Left renal pelvis (tissue), 4 donors: ENCODE measurements around the gene ALG3. TPM values are rescaled to one million over a fixed set of nuclear protein-coding genes. Genes with fewer than 3 reads are reported as not detected.
A peak's percentile ranks its signal among the peaks of the same experiment; 100 is the strongest.
"Not testable (repeated sequence)": the region's sequence is repeated elsewhere in the genome, so short reads cannot be mapped to it uniquely, and the experiment has no call there.

ENCODE experiments used
- DNase-seq, 4 donors: peaks; one replicate each; pipeline ENCODE4 v3.0.0-alpha.2; 2013; ENCODE audit warnings: low read depth in 4 of 4, low spot score in 3 of 4
- polyA plus RNA-seq, 4 donors: library from polyadenylated mRNA; unstranded; fragments of 120-200 nt; gene quantifications; one replicate each; pipeline ENCODE4 v1.2.1, GENCODE V29; 2013; ENCODE audit not compliant: insufficient read length in 4 of 4

ALG3 gene
- polyA plus RNA-seq = 10 to 100 TPM; 23.6 to 39.8 (median 32.5) TPM

DNA sequence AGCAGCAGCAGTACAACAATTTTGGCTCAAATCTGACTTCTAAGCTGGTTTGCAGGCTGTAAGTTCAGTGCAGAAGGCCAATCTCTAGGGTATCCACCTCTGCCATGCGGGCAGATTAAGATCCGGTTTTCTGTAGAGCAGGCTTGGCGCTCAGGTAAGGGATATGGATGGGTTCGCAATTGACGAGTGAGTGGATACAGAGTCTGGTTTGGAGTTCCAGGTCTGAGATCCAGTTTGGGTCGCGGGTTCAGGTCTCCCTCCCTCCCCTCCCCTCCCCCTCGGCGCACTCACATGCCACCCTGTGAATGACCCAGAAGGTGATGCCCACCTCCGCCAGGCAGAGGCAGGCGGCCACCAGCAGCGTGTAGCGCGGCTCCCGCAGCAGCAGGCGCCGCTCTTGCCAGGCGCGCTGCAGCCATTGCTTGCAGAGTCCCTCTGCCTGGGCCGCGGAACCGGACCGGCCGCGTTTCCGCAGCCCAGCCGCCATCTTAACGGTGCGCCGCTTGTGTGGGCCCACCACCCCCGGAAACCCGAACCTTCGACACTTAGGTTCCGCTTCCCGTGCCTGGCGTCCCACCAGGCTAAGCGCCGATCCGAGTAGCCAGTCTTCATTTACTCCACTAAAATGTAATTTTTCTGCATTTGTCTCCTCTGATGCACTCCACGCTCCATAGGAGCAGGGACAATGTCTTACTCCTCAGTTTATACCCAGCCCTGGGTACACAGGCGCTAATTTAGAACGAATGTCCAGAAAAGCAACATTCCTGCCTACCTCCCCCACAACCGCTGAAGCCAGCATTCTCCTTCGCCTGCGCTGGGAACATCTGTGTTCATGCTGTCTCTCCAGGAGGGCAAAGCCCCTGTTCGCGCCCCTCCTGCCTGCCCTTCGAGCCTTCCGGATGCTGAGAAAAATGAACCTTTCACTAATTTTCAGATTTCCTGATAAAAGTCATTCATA, at the start of gene ALG3:
ALG3 (minus strand) TSS at position 509 of the 958 bp plus-strand sequence; CDS start at position 487, 22 bp downstream.
- DNase-seq = peak in 2 of 4 donors; percentile 77 to 79

DNA sequence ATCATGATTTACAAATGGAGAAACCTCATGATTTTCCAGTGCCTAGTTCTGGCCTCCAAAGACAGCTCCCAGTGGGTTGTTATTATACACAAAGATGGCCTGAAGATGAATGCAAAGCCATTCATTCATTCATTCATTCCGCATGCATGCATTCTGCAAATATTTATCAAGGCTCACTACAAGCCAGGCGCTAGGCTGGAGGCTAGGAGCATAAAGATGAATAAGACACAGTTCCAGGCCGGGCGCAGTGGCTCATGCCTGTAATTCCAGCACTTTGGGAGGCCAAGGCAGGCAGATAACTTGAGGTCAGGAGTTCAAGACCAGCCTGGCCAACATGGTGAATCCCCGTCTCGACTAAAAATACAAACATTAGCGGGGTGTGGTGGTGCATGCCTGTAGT, 47.9 kb upstream of the ALG3 start:
- no peak for DNase-seq

DNA sequence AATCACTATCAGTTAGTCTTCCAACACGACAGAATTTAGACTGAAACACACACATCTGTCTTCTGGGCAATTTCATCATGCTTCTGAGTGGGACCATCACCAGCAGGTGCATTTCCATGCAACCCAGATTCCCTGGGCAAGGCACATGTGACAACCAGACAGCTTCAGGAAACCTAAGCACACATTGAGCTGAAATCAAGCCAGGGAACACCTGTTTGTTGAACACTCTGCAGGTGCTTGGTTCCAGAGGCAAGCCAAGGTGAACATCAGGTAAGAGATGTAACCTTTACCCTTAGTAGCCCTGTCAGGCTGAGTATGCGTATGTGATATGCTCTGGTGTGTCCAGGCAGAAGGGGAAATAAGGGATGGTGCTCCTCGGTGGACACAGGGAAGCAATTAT, 47.0 kb upstream of the ALG3 start:
- DNase-seq = no peak

DNA sequence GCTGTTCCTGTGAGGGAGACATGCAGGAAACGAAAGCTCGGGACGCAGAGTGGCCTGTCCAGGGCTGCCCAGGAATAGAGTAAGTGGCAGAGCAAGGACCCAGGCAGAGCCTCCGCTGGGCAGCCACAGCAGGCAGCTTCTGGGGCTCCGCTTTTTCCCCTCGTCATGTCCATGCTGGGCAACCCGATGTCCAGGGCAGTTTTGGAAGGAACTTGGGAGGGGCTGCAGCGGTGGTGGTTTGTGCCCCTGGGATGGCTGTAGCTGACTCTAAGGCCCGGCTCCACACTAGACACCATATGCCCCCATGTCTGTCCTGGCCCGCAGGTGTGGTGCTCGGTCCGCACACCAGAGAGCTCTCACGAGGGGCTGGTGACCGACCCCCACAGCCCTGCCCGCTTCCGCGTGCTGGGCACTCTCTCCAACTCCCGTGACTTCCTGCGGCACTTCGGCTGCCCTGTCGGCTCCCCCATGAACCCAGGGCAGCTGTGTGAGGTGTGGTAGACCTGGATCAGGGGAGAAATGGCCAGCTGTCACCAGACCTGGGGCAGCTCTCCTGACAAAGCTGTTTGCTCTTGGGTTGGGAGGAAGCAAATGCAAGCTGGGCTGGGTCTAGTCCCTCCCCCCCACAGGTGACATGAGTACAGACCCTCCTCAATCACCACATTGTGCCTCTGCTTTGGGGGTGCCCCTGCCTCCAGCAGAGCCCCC, 43.1 kb upstream of the ALG3 start:
- DNase-seq = no peak

DNA sequence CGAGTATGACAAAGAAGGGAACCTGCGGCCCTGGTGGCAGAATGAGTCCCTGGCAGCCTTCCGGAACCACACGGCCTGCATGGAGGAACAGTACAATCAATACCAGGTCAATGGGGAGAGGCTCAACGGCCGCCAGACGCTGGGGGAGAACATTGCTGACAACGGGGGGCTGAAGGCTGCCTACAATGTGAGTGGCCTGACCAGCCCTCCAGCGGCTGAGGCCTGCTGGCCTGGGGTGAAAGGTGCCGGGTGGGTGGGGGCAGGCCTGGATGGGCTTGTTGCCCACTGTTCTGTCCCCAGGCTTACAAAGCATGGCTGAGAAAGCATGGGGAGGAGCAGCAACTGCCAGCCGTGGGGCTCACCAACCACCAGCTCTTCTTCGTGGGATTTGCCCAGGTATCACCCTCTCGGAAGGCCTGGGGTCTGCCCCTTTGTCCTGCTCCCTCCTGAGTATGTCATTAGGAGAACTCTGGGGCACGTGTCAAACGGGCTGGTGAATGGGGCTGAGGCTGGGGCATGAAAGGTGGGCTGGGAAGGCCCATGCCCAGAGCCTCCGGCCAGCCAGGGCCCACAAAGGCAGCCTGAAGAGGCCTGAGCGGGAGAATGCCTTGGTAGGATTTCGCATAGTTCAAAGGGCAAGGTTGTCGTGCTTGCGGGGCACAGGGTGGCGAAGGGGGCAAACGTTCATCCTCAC, 42.4 kb upstream of the ALG3 start:
- no peak for DNase-seq

DNA sequence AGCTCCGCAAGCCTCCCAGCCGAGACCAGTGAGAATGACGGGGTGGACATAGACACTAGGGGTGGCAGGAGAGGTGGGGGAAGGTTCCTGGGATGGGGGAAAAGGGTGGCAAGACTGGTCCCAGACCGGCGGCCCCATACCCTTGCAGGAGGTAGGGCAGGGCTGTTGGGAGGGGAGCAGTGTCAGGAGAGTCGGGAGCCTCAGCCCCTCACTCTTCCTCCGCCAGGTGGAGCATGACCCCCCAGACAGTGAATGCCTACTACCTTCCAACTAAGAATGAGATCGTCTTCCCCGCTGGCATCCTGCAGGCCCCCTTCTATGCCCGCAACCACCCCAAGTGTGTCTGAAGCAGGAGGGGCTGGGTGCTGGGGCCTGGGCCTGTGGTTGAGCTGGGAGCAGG, 41.6 kb upstream of the ALG3 start:
- no peak for DNase-seq

DNA sequence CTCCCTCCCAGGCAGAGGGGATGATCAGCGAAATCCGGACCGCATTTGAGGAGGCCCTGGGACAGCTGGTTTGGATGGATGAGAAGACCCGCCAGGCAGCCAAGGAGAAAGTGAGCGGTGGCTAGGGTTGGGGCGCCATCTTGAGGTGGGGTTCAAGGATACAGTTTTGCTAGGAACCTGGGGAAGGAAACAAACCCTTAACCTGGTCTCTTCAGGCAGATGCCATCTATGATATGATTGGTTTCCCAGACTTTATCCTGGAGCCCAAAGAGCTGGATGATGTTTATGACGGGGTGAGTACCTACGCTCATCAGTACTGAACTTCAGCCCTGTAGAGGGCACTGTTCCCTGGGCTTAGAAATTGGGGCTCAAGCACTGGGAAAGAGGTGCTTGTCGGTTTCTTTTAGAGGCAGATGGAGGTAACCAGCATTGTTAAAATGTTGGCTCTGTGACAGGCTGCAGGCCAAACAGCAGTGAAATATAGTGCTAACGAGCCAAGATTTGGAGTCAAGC, 40.7 kb upstream of the ALG3 start:
- DNase-seq = no peak

DNA sequence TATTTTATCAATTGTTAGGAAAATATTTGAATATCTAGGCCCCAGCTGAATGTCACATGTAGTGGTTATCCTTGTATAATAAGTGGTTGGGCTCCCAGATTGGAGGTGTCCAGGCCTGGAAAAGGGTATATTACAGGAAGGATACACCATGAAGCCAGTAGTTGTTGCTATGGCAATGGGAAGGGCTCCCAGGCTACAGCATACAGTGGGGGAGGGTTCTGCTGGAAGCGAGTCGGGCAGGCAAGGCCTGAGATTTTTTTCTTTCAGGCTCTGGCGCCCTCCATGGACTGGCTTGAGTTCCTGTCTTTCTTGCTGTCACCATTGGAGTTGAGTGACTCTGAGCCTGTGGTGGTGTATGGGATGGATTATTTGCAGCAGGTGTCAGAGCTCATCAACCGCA, 35.9 kb upstream of the ALG3 start:
- DNase-seq = peak in 1 of 4 donors; percentile 31

DNA sequence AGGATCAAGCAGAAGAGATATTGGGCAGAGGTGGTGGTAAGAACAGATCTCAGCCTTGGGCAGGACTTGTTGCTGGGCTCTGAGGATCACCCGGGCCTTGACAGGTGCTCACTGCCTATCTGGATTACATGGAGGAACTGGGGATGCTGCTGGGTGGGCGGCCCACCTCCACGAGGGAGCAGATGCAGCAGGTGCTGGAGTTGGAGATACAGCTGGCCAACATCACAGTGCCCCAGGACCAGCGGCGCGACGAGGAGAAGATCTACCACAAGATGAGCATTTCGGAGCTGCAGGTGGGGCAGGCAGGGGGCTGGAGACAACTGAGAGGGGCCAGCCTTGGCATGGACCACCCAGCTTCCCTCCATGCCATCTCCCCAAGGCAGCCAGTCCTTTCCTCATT, 34.9 kb upstream of the ALG3 start:
- DNase-seq = no peak

DNA sequence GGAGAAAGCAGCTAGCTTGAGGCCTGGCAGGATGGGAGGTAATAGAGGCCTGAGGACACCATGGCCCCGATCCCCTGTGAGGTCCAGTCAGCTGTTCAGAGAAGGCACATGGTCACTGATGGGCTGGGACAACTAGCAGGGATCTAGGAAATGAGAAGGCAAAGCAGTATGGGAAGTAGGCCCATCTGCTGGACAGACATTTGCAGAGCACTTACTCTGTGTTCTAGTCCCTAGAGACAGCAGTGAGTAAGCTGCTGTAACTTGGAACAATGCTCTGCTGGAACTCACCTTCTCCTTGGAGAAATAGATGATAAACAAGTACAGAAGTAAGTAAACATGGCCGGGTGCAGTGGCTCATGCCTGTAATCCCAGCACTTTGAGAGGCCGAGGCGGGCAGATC, 34.2 kb upstream of the ALG3 start:
- DNase-seq = no peak

DNA sequence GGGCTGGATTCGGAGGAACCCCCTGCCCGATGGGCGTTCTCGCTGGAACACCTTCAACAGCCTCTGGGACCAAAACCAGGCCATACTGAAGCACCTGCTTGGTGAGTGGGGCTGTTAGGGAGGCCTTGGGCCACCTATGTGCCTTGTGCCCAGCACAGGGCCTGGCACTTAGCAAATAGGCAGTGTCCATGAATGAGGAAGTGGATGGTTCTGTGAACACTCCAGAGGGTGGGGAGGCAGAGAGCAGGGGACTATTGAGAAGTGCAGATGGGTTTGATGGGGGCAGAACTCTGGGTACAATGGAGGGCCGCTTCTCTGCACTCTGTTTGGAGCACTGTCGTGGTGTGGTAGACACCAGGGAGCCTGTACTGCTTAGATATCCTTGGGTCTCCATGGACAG, 28.6 kb upstream of the ALG3 start:
- no peak for DNase-seq

DNA sequence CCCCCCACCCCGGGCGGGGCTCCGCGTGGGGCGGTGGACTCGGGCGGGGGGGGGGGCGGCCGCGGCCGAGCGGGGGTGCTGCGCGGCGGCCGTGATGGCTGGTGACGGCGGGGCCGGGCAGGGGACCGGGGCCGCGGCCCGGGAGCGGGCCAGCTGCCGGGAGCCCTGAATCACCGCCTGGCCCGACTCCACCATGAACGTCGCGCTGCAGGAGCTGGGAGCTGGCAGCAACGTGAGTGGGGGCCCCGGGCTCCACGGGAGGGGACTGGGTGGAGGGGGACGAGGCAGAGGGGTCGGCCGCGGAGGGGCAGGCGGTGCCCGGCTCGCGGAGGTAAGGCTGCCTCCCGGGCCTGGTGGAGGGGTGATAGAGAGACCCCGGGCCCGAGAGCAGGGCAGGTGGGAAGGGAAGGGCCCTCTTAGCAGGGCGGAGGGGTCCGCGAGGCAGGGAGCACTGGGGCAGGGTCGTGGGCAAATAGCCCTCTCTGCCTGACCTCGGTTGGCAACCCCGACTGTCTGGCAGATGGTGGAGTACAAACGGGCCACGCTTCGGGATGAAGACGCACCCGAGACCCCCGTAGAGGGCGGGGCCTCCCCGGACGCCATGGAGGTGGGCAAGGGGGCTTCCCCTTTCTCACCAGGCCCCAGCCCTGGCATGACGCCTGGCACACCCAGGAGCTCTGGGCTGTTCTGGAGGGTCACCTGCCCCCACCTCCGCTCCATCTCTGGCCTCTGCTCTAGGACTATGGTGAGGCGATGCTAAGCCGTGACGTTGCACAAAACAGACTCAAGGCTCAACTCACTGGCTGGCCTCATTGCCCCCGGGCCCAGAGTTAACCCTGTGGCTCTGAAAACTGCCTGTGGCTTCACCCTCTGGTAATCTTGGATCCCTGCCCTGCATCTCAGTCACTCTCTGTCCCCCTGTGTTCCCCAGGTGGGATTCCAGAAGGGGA, 27.5 kb upstream of the ALG3 start, which contains the start of gene ECE2:
ECE2 (plus strand) TSS at position 62 of the 950 bp plus-strand sequence; CDS start at position 194, 132 bp downstream.
- DNase-seq = no peak

DNA sequence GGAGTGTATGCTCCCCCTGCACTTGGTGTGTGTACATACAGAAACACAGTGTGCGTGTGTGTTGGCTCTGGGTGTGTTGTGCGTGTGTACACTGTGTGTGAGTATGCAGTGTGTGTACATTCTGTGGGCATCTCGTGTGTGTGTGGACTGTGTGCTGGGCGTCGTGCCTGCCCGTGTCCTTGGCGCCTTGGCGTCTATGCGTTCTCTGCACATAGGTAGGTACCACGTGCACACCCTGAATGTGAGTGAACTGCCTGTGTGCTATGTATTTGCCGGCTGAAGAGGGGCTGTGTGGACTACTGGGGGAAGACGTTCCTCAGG, 26.6 kb upstream of the ALG3 start:
- DNase-seq = no peak

DNA sequence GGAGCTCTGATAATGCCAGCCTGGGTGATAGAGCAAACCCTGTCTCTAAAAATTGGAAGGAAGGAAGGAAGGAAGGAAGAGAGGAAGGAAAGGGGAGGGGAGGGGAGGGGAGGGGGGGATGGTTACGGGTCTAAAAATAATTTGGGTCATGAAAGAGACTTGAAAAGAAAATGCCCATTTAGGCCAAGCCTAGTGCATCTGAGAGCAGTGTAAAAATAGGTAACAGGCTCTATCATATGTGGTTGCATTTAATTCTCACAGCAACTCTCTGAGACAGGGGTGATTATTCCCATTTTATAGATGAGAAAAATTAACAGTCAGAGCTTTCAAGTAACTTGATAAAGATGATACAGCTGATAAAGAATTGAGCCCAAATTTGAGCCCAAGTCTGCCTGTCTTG, 23.5 kb upstream of the ALG3 start:
- no peak for DNase-seq

DNA sequence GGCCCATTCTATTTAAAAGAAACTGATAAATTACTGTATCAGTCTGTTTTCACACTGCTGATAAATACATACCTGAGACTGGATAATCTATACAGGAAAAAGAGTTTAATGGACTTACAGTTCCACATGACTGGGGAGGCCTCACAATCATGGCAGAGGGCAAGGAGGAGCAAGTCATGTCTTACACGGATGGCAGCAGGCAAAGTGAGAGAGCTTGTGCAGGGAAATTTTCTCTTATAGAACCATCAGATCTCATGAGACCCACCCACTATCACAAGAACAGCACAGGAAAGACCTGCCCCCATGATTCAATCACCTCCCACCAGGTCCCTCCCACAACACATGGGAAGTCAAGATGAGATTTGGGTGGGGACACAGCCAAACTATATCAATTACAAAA, 18.5 kb upstream of the ALG3 start:
- DNase-seq = not testable (repeated sequence)

DNA sequence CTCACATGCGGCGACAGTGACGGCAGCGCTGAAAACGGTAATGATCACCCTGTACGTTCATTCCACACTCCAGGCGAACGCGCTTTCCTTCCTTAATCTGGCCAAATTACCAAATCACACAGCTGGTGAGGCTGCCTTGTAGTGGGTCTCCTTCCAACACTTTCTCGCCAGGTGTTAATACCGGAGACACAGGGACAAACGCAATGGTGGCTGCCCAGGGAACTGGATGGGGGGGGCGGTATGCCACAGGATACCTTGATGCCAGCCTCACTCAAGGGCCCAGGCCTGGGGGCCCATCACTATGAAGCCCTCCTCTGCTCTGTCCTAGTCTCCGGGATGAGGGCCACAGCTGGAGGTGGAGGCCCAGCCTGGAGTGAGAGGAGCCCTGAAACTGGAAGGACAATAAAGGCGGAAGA, 14.0 kb upstream of the ALG3 start:
- DNase-seq = no peak

DNA sequence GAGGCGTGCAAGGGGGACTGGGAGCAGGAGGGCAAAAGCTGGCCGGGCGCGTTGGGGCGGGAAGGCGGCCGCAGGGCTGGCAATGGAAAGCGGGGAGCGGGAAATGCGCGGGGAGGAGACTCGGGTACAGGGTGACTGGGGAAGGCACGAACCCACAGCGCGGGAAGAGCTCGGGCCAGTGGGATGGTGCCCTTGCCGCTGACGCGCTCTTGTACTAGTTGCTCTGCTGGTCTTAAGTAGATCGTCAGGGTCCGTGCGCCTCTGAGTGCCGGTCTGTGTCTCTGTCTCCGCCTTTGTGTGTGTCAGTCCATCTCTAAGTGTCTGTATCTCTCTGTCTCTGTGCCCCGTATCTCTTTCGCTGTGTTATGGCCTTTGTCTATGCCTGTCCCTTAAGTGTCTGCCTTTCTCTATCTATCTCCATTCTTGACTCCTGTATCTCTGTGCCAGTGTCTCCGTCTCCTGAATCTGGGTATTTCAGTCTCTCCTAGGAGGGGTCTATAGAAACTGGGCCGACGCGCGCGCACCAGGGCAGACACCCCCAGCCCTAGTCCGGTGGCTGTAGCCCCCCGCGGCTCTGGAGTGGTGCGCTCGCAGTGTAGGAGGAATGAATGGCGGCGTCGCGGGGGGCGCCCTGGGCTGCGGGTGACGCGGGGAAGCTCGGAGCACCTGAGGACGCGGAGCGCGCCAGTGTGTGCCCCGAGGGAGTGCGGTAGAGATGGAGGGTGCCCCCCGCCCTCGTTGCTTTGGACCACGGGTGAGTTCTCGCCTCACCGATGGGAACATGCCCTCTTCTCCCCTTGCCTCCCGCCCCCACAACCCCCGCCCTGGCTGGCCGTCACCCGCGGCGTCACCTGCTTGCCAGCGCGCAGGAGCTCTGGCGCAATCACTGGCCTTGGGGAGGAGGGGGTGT, 13.3 kb upstream of the ALG3 start:
- DNase-seq = no peak

DNA sequence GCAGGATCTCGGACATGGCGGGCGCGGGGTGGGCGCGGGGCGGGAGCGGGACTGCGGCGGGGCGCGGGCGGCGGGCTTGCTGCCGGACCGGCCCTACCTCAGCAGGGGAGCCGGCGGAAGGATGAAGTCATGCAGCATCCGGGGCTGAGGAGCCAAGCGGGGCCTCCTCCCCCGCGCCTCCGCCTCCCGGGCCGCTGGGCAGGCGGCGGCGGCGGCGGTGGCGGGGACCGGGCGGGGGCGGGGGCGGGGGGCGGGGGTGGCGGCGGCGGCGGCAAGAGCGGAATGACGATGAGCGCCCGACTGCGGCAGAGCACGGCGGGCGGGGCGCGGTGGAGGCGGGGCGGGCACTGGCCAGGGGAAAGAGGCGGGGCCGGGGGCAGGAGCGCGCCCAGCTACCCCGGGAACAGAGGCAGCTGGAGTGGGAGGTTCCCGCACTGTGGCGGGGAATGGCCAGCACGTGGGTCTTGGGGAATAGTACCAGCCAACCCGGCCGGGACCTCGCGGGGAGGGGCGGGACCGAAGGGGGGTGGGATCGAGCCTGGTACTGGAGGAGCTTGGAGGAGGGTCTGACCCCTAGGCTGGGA, 12.6 kb upstream of the ALG3 start, which contains the start of gene CAMK2N2:
CAMK2N2 (minus strand) TSS at position 284 of the 584 bp plus-strand sequence; CDS start at position 16, 268 bp downstream.
- no peak for DNase-seq
